Activated naive CD8-positive, alpha-beta T cell treated with anti-CD3 and anti-CD28 coated beads for 36 hours (primary cell): ENCODE results near the gene FBXW7. TPM values are rescaled to one million over a fixed set of nuclear protein-coding genes. Genes with fewer than 3 reads are reported as not detected.

Experiments
- DNase-seq: peaks from one replicate; pipeline ENCODE4 v3.0.0; 2021
- H3K27ac Mint-ChIP-seq: one replicate; pipeline ENCODE4 v1.8.0; 2022; ENCODE audit warnings: mild to moderate bottlenecking, moderate library complexity, mixed read lengths
- H3K27me3 Mint-ChIP-seq: one replicate; pipeline ENCODE4 v1.8.0; 2022; ENCODE audit warnings: mild to moderate bottlenecking, mixed read lengths
- H3K36me3 Mint-ChIP-seq: one replicate; pipeline ENCODE4 v1.8.0; 2021; ENCODE audit warnings: mild to moderate bottlenecking, mixed read lengths
- H3K4me1 Mint-ChIP-seq: one replicate; pipeline ENCODE4 v1.8.0; 2021; ENCODE audit warnings: mixed read lengths
- H3K4me3 Mint-ChIP-seq: one replicate; pipeline ENCODE4 v1.8.0; 2022; ENCODE audit warnings: mild to moderate bottlenecking, moderate library complexity, mixed read lengths
- H3K9me3 Mint-ChIP-seq: one replicate; pipeline ENCODE4 v1.8.0; 2022; ENCODE audit warnings: mixed read lengths
- total RNA-seq, 2 experiments: library from RNA; stranded (reverse); gene quantifications; one replicate each; pipeline ENCODE4 v1.2.3, GENCODE V29; 2021

The FBXW7 gene
- total RNA-seq, 2 experiments from 2014 or later, result 26.2 to 26.9 TPM

GRCh38 chr4:152374606-152375285, 161.1 kb downstream of the FBXW7 start:
- H3K4me3 Mint-ChIP-seq, result no peak overlapping the region
- H3K27ac Mint-ChIP-seq, result no peak overlapping the region
- no peaks in the 10 kb centered on the region for H3K27me3 Mint-ChIP-seq
- peaks cover 11% of the 10 kb centered on the region for H3K4me1 Mint-ChIP-seq
- no peak for DNase-seq
- H3K9me3 Mint-ChIP-seq, result no peaks in the 10 kb centered on the region
- peaks cover 2% of the 10 kb centered on the region for H3K36me3 Mint-ChIP-seq

DNA sequence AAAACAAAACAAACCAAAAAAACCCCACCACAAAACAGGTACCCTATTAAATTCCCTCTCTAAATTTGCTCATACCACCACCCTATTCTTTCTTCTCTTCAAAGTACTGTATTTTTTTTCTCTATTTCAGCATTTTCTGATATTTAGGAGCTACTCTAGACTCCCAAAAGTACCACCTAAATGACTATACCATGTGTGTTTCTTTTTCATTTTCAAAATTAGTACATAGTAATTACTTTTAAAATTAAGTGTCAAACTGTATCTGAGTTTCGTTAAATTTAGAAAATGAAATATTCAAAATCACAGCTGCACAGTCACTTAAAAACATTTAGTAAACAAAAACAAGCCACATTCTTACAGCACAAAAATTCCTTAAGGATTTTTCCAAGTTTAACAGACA, 161.7 kb downstream of the FBXW7 start:
- no peak overlapping the region for H3K4me3 Mint-ChIP-seq

DNA sequence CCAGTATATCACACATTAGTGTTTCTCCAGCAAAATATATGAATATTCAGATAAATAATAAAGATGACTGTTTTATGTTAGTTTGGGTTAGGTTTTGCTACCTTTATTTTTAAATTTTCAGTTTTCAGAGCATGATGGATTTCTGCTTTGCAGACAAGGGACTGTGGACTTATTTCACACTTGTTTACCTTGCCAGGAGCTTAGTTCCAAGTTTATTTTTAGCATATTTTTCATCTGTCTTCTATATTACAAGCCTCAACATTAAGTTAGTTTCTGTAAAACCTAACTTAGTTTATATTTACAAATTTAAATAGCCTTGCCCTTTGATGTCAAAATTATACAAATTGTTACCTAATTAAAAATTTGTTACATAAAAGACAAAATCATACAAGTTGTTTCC, 163.4 kb downstream of the FBXW7 start:
- Mint-ChIP-seq H3K27me3 (no peaks in the 10 kb centered on the region), H3K4me1 (peaks cover 17% of the 10 kb centered on the region), H3K27ac (no peak overlapping the region), H3K36me3 (no peaks in the 10 kb centered on the region), H3K4me3 (no peak overlapping the region), H3K9me3 (no peaks in the 10 kb centered on the region)
- no peak for DNase-seq

More for the DNA sequence above, 161.7 kb downstream of the FBXW7 start:
- no peaks in the 10 kb centered on the region for H3K27me3 Mint-ChIP-seq
- no peak overlapping the region for H3K27ac Mint-ChIP-seq
- H3K4me1 Mint-ChIP-seq, result peaks cover 16% of the 10 kb centered on the region
- no peak for DNase-seq
- H3K36me3 Mint-ChIP-seq, result peaks cover 2% of the 10 kb centered on the region
- no peaks in the 10 kb centered on the region for H3K9me3 Mint-ChIP-seq

DNA sequence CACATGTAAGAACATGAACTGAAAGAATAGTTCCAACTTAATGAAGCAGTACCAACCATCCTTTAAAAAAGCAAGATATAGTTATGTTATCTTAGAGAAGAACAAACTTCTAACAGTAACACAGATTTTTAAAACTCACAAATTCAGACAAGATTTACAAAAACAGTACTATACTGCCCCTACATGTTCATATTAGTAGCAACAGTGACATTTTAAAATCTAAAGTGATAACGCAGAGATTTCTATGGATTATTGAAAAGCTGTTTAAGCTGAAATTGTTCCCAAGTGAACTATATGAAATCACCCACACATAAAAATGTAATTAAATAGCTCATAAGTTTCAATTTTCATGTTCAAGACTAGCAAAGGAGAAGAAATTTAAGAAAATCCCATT, 166.0 kb downstream of the FBXW7 start:
- Mint-ChIP-seq H3K27ac (no peak overlapping the region), H3K36me3 (peaks cover 14% of the 10 kb centered on the region), H3K4me3 (no peak overlapping the region), H3K27me3 (no peaks in the 10 kb centered on the region), H3K9me3 (peaks cover 3% of the 10 kb centered on the region), H3K4me1 (peaks cover 17% of the 10 kb centered on the region)
- no peak for DNase-seq

GRCh38 chr4:152369203-152369901, 166.5 kb downstream of the FBXW7 start:
- H3K27ac Mint-ChIP-seq, result no peak overlapping the region
- peaks cover 12% of the 10 kb centered on the region for H3K4me1 Mint-ChIP-seq
- DNase-seq, result no peak
- peaks cover 3% of the 10 kb centered on the region for H3K9me3 Mint-ChIP-seq
- H3K27me3 Mint-ChIP-seq, result no peaks in the 10 kb centered on the region
- peaks cover 16% of the 10 kb centered on the region for H3K36me3 Mint-ChIP-seq
- no peak overlapping the region for H3K4me3 Mint-ChIP-seq

DNA sequence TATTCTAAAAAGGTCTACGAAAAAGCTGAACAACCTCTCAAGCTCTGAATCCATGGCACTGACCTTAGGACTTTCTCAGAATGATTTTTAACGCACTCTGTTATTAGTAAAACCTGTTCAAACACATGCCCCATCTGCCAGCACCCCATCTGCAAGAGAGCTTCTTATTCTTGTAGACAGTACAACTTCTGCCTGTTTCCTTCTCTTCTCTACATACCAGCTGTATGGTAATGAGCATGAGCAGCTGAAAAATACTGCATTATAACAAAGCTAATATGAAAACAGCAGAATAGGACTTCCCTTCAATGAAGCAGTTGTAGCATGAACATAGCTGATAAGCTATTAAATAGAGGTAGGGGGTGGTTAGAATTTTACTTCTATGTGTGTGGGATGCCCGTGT, 167.9 kb downstream of the FBXW7 start:
- Mint-ChIP-seq H3K4me3 (no peak overlapping the region), H3K27me3 (no peaks in the 10 kb centered on the region), H3K9me3 (peaks cover 3% of the 10 kb centered on the region), H3K27ac (no peak overlapping the region), H3K36me3 (peaks cover 16% of the 10 kb centered on the region), H3K4me1 (peaks cover 12% of the 10 kb centered on the region)
- no peak for DNase-seq

- H3K36me3 Mint-ChIP-seq, result peaks cover 16% of the 10 kb centered on the region
- peaks cover 13% of the 10 kb centered on the region for H3K4me1 Mint-ChIP-seq
- no peak overlapping the region for H3K4me3 Mint-ChIP-seq
- H3K9me3 Mint-ChIP-seq, result peaks cover 3% of the 10 kb centered on the region
- DNase-seq, result no peak
- no peaks in the 10 kb centered on the region for H3K27me3 Mint-ChIP-seq
- H3K27ac Mint-ChIP-seq, result no peak overlapping the region
Observed at GRCh38 chr4:152364883-152365282, 171.0 kb downstream of the FBXW7 start.

DNA sequence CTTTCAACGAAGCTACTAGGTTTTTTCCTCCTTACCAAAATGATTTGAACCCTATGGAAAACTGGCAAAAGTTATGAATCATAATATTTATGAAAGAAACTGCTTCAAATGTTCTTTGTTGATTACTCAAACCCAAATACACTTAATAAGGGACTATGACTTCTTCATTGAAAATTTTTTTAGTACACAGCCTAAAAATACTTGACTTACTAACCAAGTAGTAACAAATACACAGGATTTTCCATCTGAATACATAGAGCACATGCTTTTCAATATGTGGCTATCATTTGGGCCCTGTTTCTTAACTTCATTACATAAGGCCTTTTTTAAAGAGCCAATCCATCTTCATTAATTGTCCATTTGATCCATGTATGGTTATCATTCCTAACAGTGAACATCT, 171.5 kb downstream of the FBXW7 start:
- Mint-ChIP-seq H3K36me3 (peaks cover 18% of the 10 kb centered on the region), H3K4me3 (no peak overlapping the region), H3K27me3 (no peaks in the 10 kb centered on the region), H3K9me3 (peaks cover 3% of the 10 kb centered on the region), H3K27ac (no peak overlapping the region), H3K4me1 (peaks cover 12% of the 10 kb centered on the region)
- DNase-seq, result no peak

- no peak overlapping the region for H3K4me3 Mint-ChIP-seq
- no peak for DNase-seq
- H3K27me3 Mint-ChIP-seq, result no peaks in the 10 kb centered on the region
- H3K27ac Mint-ChIP-seq, result no peak overlapping the region
- peaks cover 19% of the 10 kb centered on the region for H3K36me3 Mint-ChIP-seq
- peaks cover 3% of the 10 kb centered on the region for H3K9me3 Mint-ChIP-seq
- H3K4me1 Mint-ChIP-seq, result peaks cover 9% of the 10 kb centered on the region
Observed at GRCh38 chr4:152363904-152364303, 172.0 kb downstream of the FBXW7 start.

DNA sequence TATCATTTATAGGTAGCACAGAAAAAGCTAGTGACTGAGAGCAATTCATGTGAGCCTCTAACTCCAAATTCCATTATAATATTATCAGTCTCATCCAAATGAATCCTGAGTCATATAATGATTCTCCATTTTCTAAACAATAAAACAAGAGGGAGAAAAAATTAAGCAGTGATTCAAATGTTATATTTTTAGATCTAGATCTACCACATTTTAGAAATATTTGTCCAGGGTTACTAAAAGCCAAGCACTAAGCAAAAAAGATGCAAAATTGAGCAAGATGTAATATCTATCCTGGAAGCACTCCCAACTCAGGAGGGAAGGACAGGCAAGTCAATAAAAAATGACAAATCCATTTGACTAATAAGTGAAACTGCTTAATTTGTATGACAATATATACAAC, 172.8 kb downstream of the FBXW7 start:
- H3K9me3 Mint-ChIP-seq, result peaks cover 3% of the 10 kb centered on the region
- H3K4me1 Mint-ChIP-seq, result peaks cover 9% of the 10 kb centered on the region
- no peak overlapping the region for H3K4me3 Mint-ChIP-seq
- no peak overlapping the region for H3K27ac Mint-ChIP-seq
- no peaks in the 10 kb centered on the region for H3K27me3 Mint-ChIP-seq
- H3K36me3 Mint-ChIP-seq, result peaks cover 19% of the 10 kb centered on the region
- no peak for DNase-seq

DNA sequence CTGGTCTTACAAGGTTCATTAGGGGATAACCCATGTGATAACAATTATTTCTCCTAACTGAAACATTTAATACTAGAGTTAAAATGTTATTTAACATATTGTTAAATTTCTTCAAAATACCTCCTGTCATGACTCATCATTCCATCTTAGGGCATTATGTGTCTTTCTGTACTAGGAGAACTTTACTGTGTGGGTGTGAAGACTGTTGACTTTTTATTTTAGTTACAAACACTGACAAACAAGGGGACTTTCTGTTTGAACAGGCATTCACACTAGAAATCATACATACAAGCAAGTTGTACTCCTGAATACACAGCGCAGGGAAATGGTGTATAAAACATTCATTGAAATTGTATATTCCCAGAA, 175.9 kb downstream of the FBXW7 start:
- no peak for DNase-seq
- Mint-ChIP-seq H3K4me3 (no peak overlapping the region), H3K4me1 (peaks cover 11% of the 10 kb centered on the region), H3K27ac (no peak overlapping the region), H3K27me3 (no peaks in the 10 kb centered on the region), H3K36me3 (peaks cover 6% of the 10 kb centered on the region), H3K9me3 (no peaks in the 10 kb centered on the region)

DNA sequence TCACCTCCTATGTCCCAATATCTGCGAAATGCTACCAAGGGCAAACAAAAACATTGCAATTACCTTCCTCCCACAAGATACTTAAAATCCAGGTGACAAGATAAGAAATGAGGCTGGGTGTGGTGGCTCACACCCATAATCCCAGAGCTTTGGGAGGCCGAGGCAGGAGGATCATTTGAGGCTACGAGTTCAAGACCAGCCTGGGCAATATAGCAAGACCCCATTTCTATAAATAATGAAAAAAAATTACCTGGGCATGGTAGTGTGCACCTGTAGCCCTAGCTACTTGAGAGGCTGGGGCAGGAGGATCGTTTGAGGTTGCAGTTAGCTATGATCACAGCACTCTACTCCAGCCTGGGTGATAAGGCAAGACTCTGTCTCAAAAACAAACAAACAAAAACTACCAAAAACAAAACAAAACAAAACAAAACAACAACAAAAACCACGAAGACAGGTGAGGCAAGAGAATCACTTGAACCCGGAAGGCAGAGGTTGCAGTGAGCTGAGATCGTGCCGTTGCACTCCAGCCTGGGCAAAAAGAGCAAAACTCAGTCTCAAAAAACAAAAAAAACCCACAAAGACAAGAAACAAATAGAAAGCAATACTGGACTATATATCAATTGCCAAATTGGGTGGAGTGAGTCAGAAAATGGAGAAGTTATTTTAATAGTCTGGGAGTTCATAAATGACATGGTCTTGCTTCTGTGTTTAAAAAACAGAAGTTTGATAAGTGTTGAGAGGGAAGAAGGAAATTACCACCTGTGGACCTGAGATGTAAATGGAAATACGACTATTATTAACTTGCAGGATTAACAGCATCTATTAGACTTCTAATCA, 176.5 kb downstream of the FBXW7 start:
- H3K36me3 Mint-ChIP-seq, result peaks cover 3% of the 10 kb centered on the region
- no peaks in the 10 kb centered on the region for H3K27me3 Mint-ChIP-seq
- no peak for DNase-seq
- H3K4me3 Mint-ChIP-seq, result no peak overlapping the region
- peaks cover 12% of the 10 kb centered on the region for H3K4me1 Mint-ChIP-seq
- H3K9me3 Mint-ChIP-seq, result no peaks in the 10 kb centered on the region
- no peak overlapping the region for H3K27ac Mint-ChIP-seq

DNA sequence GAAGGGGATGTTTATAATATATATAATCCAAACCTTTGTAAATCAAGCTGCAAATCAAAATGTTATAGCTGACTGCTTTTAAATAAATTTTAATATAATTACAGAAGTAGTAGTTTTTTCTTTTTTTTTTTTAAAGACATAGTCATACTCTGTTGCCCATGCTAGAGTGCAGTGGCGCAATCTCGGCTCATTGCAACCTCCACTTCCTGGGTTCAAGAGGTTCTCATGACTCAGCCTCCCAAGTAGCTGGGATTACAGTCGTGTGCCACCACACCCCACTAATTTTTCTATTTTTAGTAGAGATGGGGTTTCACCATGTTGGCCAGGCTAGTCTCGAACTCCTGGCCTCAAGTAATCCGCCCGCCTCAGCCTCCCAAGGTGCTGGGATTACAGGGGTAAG, 178.7 kb downstream of the FBXW7 start:
- Mint-ChIP-seq H3K27me3 (no peaks in the 10 kb centered on the region), H3K9me3 (no peaks in the 10 kb centered on the region), H3K4me1 (peaks cover 30% of the 10 kb centered on the region), H3K36me3 (peaks cover 3% of the 10 kb centered on the region), H3K27ac (no peak overlapping the region), H3K4me3 (no peak overlapping the region)
- DNase-seq, result no peak

GRCh38 chr4:152356428-152357034, 179.4 kb downstream of the FBXW7 start:
- Mint-ChIP-seq H3K4me3 (no peak overlapping the region), H3K9me3 (no peaks in the 10 kb centered on the region), H3K36me3 (peaks cover 3% of the 10 kb centered on the region), H3K27me3 (no peaks in the 10 kb centered on the region), H3K4me1 (peaks cover 31% of the 10 kb centered on the region), H3K27ac (no peak overlapping the region)
- DNase-seq, result no peak

- Mint-ChIP-seq H3K27ac (no peak overlapping the region), H3K4me3 (peak overlapping the region; percentile 56), H3K9me3 (no peaks in the 10 kb centered on the region), H3K4me1 (peaks cover 23% of the 10 kb centered on the region), H3K27me3 (no peaks in the 10 kb centered on the region), H3K36me3 (no peaks in the 10 kb centered on the region)
- peak; percentile 6 for DNase-seq
Observed at GRCh38 chr4:152352622-152353116, 183.2 kb downstream of the FBXW7 start.
